GM12892 (cell line): ENCODE results near the gene HAND1.
"Not testable (repeated sequence)": the region's sequence is repeated elsewhere in the genome, so short reads cannot be mapped to it uniquely, and the experiment has no call there.

ENCODE experiments used
- DNase-seq: peaks from one replicate; pipeline ENCODE4 v3.0.0; 2011; ENCODE audit not compliant: insufficient read length
- FAIRE-seq: peaks from 2 replicates; lab custom pipeline; 2011; peaks lifted over from hg19 to GRCh38; lab: Jason Lieb, UNC
- POLR2A ChIP-seq: IDR thresholded peaks from 2 replicates; pipeline ENCODE4 v1.6.1; 2011; ENCODE audit warnings: low read depth, low read length, control low read depth
- POLR2AphosphoS5 ChIP-seq: IDR thresholded peaks from 2 replicates; pipeline ENCODE4 v1.6.1; 2011; ENCODE audit warnings: low read depth, low read length, control low read depth
- TAF1 ChIP-seq: IDR thresholded peaks from 2 replicates; pipeline ENCODE4 v1.6.1; 2011; ENCODE audit warnings: low read depth, mild to moderate bottlenecking, control low read depth, low read length, borderline replicate concordance

Gene HAND1

DNA sequence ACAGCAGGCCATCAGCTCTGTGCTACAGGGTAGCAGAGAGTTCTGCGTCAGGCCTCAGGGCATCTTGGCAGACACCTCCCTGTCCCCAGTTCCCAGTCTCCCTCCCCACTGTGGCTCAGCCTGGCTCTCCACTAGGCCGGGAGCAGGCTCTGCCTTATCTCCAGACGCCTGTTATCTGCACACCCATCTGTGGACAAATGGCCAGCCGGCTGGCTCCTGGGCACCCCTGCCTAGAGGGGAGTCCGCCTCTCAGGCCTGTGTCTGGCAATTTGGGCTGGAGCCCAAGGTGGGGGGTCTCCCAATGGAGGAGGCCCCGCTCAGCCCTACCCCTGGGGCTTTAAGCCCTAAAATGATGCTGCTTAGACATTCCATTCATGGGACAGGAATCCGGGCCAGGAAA is 39.2 kb upstream of the HAND1 start:
- no peak for TF ChIP-seq POLR2AphosphoS5
- no peak for TF ChIP-seq POLR2A
- TF ChIP-seq TAF1: no peak
- FAIRE-seq: no peak
- no peak for DNase-seq

DNA sequence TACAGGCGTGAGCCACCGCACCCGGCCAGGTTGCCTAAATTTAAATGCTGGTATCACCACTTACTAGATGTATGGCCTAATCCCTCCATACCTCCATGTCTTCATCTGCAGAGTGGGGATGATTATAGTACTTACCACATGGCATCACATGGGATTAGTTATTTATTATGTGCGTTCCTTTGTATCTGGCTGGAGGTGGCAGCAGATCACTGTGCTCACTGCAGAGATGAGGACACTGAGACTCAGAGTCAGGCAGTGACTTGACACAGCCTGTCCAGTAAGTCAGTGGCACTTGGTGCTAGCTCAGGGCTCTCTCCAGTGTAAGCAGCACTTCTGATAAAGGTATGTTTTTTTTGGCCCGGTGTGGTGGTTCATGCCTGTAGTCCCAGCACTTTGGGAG is 38.4 kb upstream of the HAND1 start:
- no peak for TF ChIP-seq POLR2AphosphoS5
- no peak for TF ChIP-seq TAF1
- TF ChIP-seq POLR2A: no peak
- DNase-seq (no peak), FAIRE-seq (no peak)

DNA sequence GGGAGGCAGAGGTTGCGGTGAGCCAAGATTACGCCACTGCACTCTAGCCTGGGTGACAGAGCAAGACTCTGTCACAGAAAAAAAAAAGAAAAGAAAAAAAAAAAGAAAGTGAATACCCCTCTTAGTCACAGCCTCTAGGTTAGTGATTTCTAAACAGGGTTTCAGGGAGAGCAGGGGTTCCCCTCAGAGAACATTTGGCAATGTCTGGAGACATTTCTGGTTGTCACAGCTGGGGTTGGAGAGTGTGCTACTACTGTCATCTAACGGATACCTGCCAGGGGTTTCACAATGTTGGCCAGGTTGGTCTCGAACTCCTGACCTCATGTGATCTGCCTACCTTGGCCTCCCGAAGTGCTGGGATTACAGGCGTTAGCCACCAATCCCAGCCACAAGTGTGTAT is 37.5 kb upstream of the HAND1 start:
- DNase-seq, FAIRE-seq: not testable (repeated sequence)

DNA sequence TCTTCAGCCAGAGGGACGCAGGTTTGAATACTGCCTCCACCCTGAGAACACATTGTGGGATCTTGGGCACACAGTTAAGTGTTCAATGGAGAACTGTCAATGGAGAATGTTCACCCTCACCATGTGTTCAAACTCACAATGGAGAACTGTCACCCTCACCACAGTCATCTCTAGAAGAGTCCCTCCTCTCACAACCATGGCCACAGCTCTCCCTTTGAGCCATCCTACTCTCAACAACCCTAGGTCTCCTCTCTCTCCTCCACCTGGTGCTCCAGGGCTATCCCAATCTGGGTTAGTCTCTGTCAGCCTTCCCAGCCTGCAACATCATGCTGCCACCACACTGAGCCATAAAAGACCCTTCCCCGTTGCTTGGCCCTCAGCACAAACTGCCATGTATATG is 36.3 kb upstream of the HAND1 start:
- TF ChIP-seq TAF1 (no peak), POLR2A (no peak), POLR2AphosphoS5 (no peak)
- FAIRE-seq: peak; percentile 51
- no peak for DNase-seq

DNA sequence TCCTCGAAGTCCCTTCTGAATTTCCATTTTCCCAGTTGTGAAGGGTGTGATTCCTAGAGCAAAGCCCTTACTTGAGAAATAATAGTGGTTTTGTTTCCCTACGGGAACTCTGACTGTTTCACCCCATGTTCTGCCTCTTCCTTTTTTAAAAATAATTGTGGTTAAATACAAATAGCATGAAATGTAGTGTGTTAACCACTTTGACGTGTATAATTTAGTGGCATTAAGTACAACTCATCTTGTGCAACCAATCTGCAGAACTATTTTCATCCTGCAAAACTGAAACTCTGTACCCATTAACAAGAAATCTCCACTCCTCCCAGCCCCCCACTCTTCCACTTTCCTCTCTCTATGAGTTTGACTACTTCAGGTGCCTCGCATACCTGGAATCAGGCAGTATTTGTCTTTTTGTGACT is 35.6 kb upstream of the HAND1 start:
- no peak for DNase-seq
- FAIRE-seq: no peak
- no peak for TF ChIP-seq TAF1
- no peak for TF ChIP-seq POLR2A
- no peak for TF ChIP-seq POLR2AphosphoS5

DNA sequence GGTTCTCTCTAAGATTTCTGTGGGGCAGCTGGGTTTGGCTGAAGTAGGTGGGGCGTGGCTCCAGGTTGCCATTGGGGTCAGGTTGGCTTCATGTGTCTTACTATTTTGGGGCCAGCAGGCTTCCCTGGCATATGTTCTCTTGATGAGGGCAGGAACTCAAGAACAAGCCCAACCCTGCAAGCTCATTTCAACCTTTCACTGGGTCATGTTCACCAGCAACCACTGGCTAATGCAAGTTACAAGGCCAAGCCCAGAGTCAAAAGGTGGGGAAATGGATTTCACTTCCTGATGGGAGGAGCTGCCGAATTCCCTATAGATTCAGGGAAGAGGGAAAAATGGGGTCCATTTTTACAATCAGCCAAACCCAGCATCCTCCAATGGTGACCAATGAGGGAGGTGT is 34.0 kb upstream of the HAND1 start:
- DNase-seq: no peak
- TF ChIP-seq POLR2AphosphoS5 (no peak), TAF1 (no peak), POLR2A (no peak)
- FAIRE-seq: no peak

DNA sequence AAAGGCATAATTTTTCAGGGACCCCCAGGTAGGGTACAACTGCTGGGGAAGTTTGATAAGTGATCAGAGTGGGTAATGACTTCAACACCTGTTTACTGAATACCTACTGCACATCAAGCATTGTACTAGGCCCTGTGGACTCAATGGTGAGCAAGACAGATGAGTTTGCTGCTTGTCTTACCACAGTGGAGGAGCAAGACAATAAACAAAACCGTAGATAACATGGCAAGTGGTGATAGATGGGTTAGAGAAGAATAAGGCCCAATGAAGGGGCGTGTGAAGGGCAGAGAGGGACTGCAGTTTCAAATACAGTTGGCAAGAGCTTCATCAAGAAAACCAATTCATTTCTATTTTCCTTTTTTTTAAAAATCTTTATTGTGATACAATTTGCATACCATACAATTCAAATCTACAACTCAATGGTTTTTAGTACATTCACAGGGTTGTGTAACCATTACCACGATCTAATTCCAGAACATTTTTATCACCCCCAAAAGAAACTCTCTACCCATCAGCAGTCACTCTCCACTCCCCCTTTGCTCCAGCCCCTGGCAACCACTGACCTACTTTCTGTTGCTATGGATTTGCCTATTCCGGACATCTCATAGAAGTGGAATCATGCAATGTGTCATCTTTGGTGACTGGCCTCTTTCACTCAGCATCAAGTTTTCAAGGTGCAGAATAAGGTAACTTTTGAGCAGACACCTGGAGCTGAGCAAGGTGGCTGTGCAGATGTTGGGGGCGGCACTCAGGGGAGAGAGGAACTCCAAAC is 31.9 kb upstream of the HAND1 start:
- no peak for FAIRE-seq
- no peak for DNase-seq
- TF ChIP-seq TAF1: no peak

DNA sequence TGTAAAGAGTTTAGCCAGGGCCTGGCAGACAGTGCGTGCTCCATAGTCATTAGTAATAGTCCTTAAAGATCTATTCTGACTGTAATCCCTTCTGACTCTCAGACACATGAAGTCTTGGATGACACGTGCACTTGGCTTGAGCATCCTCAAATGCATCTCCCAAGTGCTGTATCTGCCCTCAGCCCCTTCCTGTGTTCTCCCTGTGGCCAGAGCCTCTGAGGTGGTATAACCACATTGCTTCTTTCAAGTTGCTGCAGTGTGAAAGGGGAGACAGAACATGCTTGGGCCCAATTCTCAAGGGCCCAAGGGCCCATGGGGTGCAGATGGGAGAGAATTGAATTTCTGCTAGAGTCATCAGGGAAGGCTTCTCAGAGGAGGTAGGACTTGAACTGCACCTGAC is 30.1 kb upstream of the HAND1 start:
- TF ChIP-seq TAF1: no peak
- no peak for TF ChIP-seq POLR2AphosphoS5
- TF ChIP-seq POLR2A: no peak
- DNase-seq (no peak), FAIRE-seq (no peak)

DNA sequence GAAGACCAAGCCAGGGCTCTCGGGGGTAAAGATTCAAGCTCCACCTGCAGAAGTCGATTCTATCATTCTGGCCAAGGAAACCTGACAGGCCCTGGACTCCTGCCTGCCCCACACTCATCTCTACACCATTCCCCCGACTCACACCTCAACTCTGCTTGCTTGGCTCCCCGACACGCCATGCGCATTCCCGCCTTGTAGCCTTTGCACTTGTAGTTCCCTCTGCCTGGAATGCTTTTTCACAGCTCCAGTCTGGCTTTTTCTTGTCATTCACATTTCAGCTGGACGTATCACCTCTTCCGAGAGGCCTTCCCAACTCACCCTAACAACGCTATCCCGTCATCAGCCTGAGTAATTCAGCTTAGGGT is 28.7 kb upstream of the HAND1 start:
- no peak for DNase-seq
- FAIRE-seq: peak; percentile 9
- TF ChIP-seq POLR2A: no peak
- no peak for TF ChIP-seq TAF1
- no peak for TF ChIP-seq POLR2AphosphoS5

DNA sequence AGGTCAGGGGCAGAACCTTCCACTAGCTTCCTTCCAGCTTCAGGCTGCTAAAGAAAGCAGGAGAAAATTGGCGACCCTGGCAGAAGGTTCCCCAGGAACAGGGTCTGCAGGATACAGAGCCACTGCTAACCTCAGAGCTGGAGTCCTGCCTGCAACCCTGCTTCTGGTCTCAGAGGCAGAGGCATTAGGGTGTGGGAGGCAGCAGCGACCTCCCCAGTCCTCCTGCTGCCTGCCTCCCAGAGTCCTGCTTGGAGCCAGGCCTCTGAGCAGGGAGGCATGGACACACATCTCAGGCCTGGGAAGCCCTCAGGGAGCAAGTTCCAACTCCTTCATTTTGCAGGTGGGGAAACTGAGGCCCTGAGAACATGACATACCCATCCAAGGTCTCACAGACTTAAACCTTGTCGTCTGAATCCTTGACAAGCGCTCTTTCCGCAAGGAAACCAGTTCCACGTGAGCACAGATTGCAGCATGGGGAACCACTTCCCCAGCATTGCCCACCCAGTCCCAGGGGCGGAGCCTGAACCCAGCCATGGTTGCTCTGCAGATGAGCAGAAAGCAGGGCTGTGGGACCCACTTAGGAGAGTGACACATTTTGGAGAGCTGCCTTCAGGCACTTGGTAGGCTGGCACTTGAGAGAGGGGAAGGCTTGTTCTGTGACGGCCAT is 28.2 kb upstream of the HAND1 start:
- no peak for TF ChIP-seq POLR2AphosphoS5
- TF ChIP-seq TAF1: no peak
- no peak for TF ChIP-seq POLR2A
- DNase-seq (no peak), FAIRE-seq (no peak)

DNA sequence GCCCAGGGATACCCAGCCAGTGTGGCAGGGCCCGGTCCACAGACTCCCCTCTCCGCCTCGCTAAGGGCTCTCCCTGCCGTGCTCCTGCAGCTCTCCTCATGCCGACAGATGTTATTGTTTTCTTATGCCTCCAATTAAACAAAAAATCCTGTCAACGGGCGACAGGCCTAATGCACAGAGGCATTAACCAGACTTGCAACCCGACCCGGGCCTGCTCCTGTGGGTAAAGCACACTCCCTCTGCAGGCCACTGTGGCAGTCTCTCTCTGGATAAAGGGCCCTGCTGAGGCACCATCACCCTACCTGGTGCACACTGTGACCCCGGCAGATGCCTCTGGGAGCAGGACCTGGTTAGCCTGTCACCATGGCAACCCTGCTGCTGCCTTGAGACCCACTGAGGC is 27.5 kb upstream of the HAND1 start:
- FAIRE-seq (no peak), DNase-seq (no peak)
- TF ChIP-seq TAF1 (no peak), POLR2AphosphoS5 (no peak), POLR2A (no peak)

DNA sequence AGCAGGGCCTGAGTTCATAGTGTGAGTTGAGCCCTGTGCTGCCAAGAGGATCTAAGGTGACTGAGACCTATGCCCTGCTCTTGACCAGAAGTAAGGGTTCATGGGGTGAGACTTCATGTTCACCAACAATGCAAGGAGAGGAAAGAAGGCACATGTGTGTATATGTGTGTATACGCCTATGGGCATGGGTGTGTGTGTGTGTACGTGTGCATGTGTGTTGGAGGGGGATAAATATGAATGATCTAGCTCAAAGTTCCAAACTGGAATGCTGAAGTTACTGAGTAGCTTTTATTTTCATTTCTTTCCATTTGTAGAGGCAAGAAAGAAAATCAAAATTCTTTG is 25.6 kb upstream of the HAND1 start:
- DNase-seq (no peak), FAIRE-seq (peak; percentile 92)
- TF ChIP-seq POLR2A (no peak), POLR2AphosphoS5 (no peak), TAF1 (no peak)

DNA sequence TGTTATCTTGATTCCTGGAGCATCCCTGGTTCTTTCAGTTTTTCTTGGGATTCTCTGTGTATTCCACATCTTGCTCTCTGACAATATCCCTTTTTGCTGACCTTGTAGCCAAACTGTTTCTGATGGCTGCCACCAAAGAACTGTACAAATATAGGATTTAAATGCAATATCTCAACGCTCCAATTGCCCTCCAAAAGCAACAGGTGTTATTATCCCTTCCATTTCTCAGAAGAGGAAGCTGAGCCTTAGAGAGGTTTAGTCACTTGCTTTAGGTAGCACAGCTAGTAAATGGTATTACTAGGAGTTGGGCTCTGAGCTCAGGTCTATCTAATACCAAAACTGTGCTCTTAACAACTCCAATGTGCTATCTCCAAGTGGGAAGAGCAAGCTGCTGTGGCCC is 24.2 kb upstream of the HAND1 start:
- DNase-seq (no peak), FAIRE-seq (peak; percentile 44)
- TF ChIP-seq TAF1: no peak
- TF ChIP-seq POLR2AphosphoS5: no peak
- TF ChIP-seq POLR2A: no peak
